Measurements from ENCODE around the gene CEP85L.

- TF ChIP-seq, protein P1, sequence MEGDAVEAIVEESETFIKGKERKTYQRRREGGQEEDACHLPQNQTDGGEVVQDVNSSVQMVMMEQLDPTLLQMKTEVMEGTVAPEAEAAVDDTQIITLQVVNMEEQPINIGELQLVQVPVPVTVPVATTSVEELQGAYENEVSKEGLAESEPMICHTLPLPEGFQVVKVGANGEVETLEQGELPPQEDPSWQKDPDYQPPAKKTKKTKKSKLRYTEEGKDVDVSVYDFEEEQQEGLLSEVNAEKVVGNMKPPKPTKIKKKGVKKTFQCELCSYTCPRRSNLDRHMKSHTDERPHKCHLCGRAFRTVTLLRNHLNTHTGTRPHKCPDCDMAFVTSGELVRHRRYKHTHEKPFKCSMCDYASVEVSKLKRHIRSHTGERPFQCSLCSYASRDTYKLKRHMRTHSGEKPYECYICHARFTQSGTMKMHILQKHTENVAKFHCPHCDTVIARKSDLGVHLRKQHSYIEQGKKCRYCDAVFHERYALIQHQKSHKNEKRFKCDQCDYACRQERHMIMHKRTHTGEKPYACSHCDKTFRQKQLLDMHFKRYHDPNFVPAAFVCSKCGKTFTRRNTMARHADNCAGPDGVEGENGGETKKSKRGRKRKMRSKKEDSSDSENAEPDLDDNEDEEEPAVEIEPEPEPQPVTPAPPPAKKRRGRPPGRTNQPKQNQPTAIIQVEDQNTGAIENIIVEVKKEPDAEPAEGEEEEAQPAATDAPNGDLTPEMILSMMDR (IDR thresholded peaks at IDR 0.05; ENCODE audit: insufficient read depth, low read length, poor library complexity, severe bottlenecking) = no peak
- TF ChIP-seq EZH2phosphoT487 (conservative IDR thresholded peaks at IDR 0.05; ENCODE audit: low read length) = no peak
Measured at GRCh38 chr6:118696271-118696670, 44.9 kb upstream of the CEP85L start.
